WTC11 (cell line): Measurements from ENCODE around the gene WWOX. TPM values are rescaled to one million over a fixed set of nuclear protein-coding genes. Genes with fewer than 3 reads are reported as not detected.

Experiments used
- ATAC-seq: fragments of 200-7000 bp; cut with Tn5 transposase; 2 replicates; pipeline ENCODE4 v1.10.0; 2021; ENCODE audit warnings: mild to moderate bottlenecking, moderate library complexity
- CTCF ChIA-PET: fragments of 300-600 bp; sonication (Branson Sonifier 250); formaldehyde crosslinking; loops from one replicate; lab custom pipeline; 2021; ENCODE audit warnings: antibody characterized with exemption; lab: Charles Lee
- POLR2A ChIA-PET: fragments of 350-600 bp; sonication (Branson Sonifier 250); formaldehyde crosslinking; loops from one replicate; lab custom pipeline; 2021; ENCODE audit warnings: antibody characterized with exemption; lab: Charles Lee
- DNase-seq: peaks from one replicate; pipeline ENCODE4 v3.0.0; 2021; ENCODE audit warnings: low spot score
- H3K27ac Mint-ChIP-seq: 2 replicates; pipeline ENCODE4 v1.8.0; 2021; ENCODE audit warnings: mixed read lengths
- H3K27me3 Mint-ChIP-seq: 2 replicates; pipeline ENCODE4 v1.8.0; 2021; ENCODE audit warnings: low read depth, mild to moderate bottlenecking, moderate library complexity, mixed read lengths
- H3K36me3 Mint-ChIP-seq: 2 replicates; pipeline ENCODE4 v1.8.0; 2021; ENCODE audit warnings: mixed read lengths
- H3K4me1 Mint-ChIP-seq: 2 replicates; pipeline ENCODE4 v1.8.0; 2022; ENCODE audit warnings: mixed read lengths
- H3K4me3 Mint-ChIP-seq: 2 replicates; pipeline ENCODE4 v1.8.0; 2021; ENCODE audit warnings: mild to moderate bottlenecking, moderate library complexity, mixed read lengths
- H3K9me3 Mint-ChIP-seq: 2 replicates; pipeline ENCODE4 v1.8.0; 2021; ENCODE audit warnings: mixed read lengths
- AR ChIP-seq: fragments of 250-450 bp; sonication (Bioruptor Pico); IDR thresholded peaks from 2 replicates; pipeline ENCODE4 v1.9.0; 2021; ENCODE audit warnings: mild to moderate bottlenecking
- ATF2 ChIP-seq: sonication (generic); formaldehyde crosslinking; IDR thresholded peaks from 2 replicates; pipeline ENCODE4 v1.8.1; 2022; ENCODE audit warnings: low read depth, missing genetic modification reagents, borderline replicate concordance
- ATF6 ChIP-seq: sonication (generic); formaldehyde crosslinking; IDR thresholded peaks from 2 replicates; pipeline ENCODE4 v1.8.1; 2023; ENCODE audit warnings: mild to moderate bottlenecking, missing genetic modification reagents
- CDX4 ChIP-seq: fragments of 250-450 bp; sonication (Bioruptor Pico); IDR thresholded peaks from 2 replicates; pipeline ENCODE4 v1.9.0; 2021; ENCODE audit warnings: moderate library complexity, mild to moderate bottlenecking, inconsistent platforms, borderline replicate concordance
- E2F1 ChIP-seq: sonication (generic); formaldehyde crosslinking; IDR thresholded peaks from 2 replicates; pipeline ENCODE4 v1.8.0; 2022; ENCODE audit warnings: mild to moderate bottlenecking, missing genetic modification reagents
- GABPB1 ChIP-seq: sonication (generic); formaldehyde crosslinking; IDR thresholded peaks from 2 replicates; pipeline ENCODE4 v1.8.1; 2023; ENCODE audit warnings: mild to moderate bottlenecking, missing genetic modification reagents
- GTF2I ChIP-seq: fragments of 250-450 bp; sonication (Bioruptor Pico); conservative IDR thresholded peaks from 2 replicates; pipeline ENCODE4 v1.4.0; 2021; ENCODE audit warnings: mild to moderate bottlenecking
- IRF1 ChIP-seq: sonication (generic); formaldehyde crosslinking; IDR thresholded peaks from 2 replicates; pipeline ENCODE4 v1.8.0; 2023; ENCODE audit warnings: missing genetic modification reagents
- NR3C1 ChIP-seq: sonication (generic); formaldehyde crosslinking; conservative IDR thresholded peaks from 2 replicates; pipeline ENCODE4 v1.8.1; 2023; ENCODE audit warnings: low read depth, mild to moderate bottlenecking, missing genetic modification reagents
- STAT6 ChIP-seq: sonication (generic); formaldehyde crosslinking; conservative IDR thresholded peaks from 2 replicates; pipeline ENCODE4 v1.8.1; 2023; ENCODE audit warnings: mild to moderate bottlenecking, low read depth, missing genetic modification reagents, moderate library complexity
- ZNF138 ChIP-seq: sonication (generic); formaldehyde crosslinking; conservative IDR thresholded peaks from 2 replicates; pipeline ENCODE4 v1.8.1; 2022; ENCODE audit warnings: mild to moderate bottlenecking, moderate library complexity, missing genetic modification reagents
- ZNF219 ChIP-seq: sonication (generic); formaldehyde crosslinking; IDR thresholded peaks from 2 replicates; pipeline ENCODE4 v1.8.0; 2023; ENCODE audit warnings: missing genetic modification reagents, mild to moderate bottlenecking, borderline replicate concordance
- ZNF263 ChIP-seq: sonication (generic); formaldehyde crosslinking; IDR thresholded peaks from 2 replicates; pipeline ENCODE4 v1.8.1; 2022; ENCODE audit warnings: low read depth, mild to moderate bottlenecking, moderate library complexity, missing genetic modification reagents
- ZNF281 ChIP-seq: sonication (generic); formaldehyde crosslinking; IDR thresholded peaks from 2 replicates; pipeline ENCODE4 v1.8.0; 2023; ENCODE audit warnings: mild to moderate bottlenecking, missing genetic modification reagents
- ZNF396 ChIP-seq: fragments of 250-450 bp; sonication (Bioruptor Pico); IDR thresholded peaks from 2 replicates; pipeline ENCODE4 v1.8.0; 2021; ENCODE audit warnings: mild to moderate bottlenecking, moderate library complexity, borderline replicate concordance
- ZNF671 ChIP-seq: fragments of 250-450 bp; sonication (Bioruptor Pico); IDR thresholded peaks from 2 replicates; pipeline ENCODE4 v1.8.0; 2021; ENCODE audit warnings: mild to moderate bottlenecking
- total RNA-seq: library from RNA; stranded (reverse); gene quantifications from 3 replicates; pipeline ENCODE4 v1.2.3, GENCODE V29; 2021

WWOX gene
- total RNA-seq, 1 experiment from 2014 or later, result 15.7 TPM

- TF ChIP-seq E2F1 (CRISPR knock-in tag) (no peak), ZNF219 (CRISPR knock-in tag) (no peak), ZNF671 (CRISPR knock-in tag) (no peak), IRF1 (CRISPR knock-in tag) (no peak), GABPB1 (CRISPR knock-in tag) (no peak)
- TF ChIP-seq, all 79 proteins: peak for 0
Observed at GRCh38 chr16:78648517-78648916, 549.1 kb downstream of the WWOX start (continued).

GRCh38 chr16:78650339-78651074 lies 551.1 kb downstream of the WWOX start:
- no peak overlapping the region for H3K27ac Mint-ChIP-seq
- ChIA-PET POLR2A (no interaction called here), CTCF (no interaction called here)
- no peak for ATAC-seq
- H3K4me3 Mint-ChIP-seq, result no peak overlapping the region
- H3K36me3 Mint-ChIP-seq, result no peaks in the 10 kb centered on the region
- H3K9me3 Mint-ChIP-seq, result peaks cover 5% of the 10 kb centered on the region
- DNase-seq, result no peak
- 0 out of 2 replicates have a peak, but pooled peaks cover 3% of the 10 kb centered on the region for H3K4me1 Mint-ChIP-seq
- H3K27me3 Mint-ChIP-seq, result no peaks in the 10 kb centered on the region
- no peak for TF ChIP-seq GTF2I (CRISPR knock-in tag)
- TF ChIP-seq ZNF281 (CRISPR knock-in tag), result no peak
- no peak for TF ChIP-seq ATF2
- no peak for TF ChIP-seq STAT6 (CRISPR knock-in tag)
- no peak for TF ChIP-seq ATF6 (CRISPR knock-in tag)
- TF ChIP-seq E2F1 (CRISPR knock-in tag), result no peak
- no peak for TF ChIP-seq ZNF263 (CRISPR knock-in tag)
- no peak for TF ChIP-seq IRF1 (CRISPR knock-in tag)
- no peak for TF ChIP-seq CDX4 (CRISPR knock-in tag)
- TF ChIP-seq ZNF396, result no peak
- no peak for TF ChIP-seq NR3C1 (CRISPR knock-in tag)
- no peak for TF ChIP-seq AR (CRISPR knock-in tag)
- no peak for TF ChIP-seq ZNF138 (CRISPR knock-in tag)
